WERI-Rb-1 (cell line): ENCODE measurements around the gene PRKCA.

Experiments used
- DNase-seq: peaks from one replicate; pipeline ENCODE4 v3.0.0-alpha.2; 2020
- H3K27ac ChIP-seq: fragments of 250-450 bp; sonication (Bioruptor Pico); 2 replicates; pipeline ENCODE4 v1.5.1; 2020; ENCODE audit warnings: mild to moderate bottlenecking, moderate library complexity
- H3K27me3 ChIP-seq: fragments of 250-450 bp; sonication (Bioruptor Pico); 2 replicates; pipeline ENCODE4 v1.5.1; 2021; ENCODE audit warnings: mild to moderate bottlenecking, low read depth, moderate library complexity; ENCODE audit not compliant: insufficient read depth, severe bottlenecking
- H3K36me3 ChIP-seq: fragments of 250-450 bp; sonication (Bioruptor Pico); 2 replicates; pipeline ENCODE4 v1.5.1; 2020; ENCODE audit warnings: mild to moderate bottlenecking, moderate library complexity
- H3K4me3 ChIP-seq: 2 replicates; pipeline ENCODE4 v1.5.1; 2011; ENCODE audit warnings: low read depth, mild to moderate bottlenecking, control low read depth, low read length
- H3K9me3 ChIP-seq: fragments of 250-450 bp; sonication (Bioruptor Pico); 2 replicates; pipeline ENCODE4 v1.5.1; 2021; ENCODE audit warnings: mild to moderate bottlenecking, moderate library complexity; ENCODE audit not compliant: severe bottlenecking
- TF ChIP-seq, protein P1 (sequence below): IDR thresholded peaks from 2 replicates; pipeline ENCODE4 v1.5.1; 2011; ENCODE audit warnings: low read depth, mild to moderate bottlenecking, control low read depth, inconsistent platforms, low read length

PRKCA gene

DNA sequence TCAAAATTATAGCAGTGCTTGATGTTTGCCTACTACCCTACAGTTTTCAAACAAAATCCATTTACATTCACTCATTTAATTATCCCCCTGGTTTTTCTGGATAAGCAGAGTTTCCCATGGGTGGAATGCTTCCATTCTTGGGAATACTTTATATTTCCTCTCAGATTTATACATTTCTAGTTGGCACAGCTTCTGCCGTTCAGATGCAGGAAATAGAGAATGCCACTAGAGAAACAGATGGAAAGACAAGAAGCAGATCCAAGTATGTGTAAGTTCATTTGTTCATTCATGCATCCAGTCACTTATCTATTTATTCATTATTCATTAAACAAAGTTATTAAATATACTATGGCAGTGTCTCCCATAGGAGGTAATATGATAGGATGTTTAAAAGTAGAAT is 467.5 kb downstream of the PRKCA start:
- H3K27me3 ChIP-seq, result no peaks in the 10 kb centered on the region
- DNase-seq, result no peak
- H3K27ac ChIP-seq, result no peak overlapping the region
- no peaks in the 10 kb centered on the region for H3K36me3 ChIP-seq
- H3K4me3 ChIP-seq, result no peak overlapping the region
- TF ChIP-seq, protein P1, sequence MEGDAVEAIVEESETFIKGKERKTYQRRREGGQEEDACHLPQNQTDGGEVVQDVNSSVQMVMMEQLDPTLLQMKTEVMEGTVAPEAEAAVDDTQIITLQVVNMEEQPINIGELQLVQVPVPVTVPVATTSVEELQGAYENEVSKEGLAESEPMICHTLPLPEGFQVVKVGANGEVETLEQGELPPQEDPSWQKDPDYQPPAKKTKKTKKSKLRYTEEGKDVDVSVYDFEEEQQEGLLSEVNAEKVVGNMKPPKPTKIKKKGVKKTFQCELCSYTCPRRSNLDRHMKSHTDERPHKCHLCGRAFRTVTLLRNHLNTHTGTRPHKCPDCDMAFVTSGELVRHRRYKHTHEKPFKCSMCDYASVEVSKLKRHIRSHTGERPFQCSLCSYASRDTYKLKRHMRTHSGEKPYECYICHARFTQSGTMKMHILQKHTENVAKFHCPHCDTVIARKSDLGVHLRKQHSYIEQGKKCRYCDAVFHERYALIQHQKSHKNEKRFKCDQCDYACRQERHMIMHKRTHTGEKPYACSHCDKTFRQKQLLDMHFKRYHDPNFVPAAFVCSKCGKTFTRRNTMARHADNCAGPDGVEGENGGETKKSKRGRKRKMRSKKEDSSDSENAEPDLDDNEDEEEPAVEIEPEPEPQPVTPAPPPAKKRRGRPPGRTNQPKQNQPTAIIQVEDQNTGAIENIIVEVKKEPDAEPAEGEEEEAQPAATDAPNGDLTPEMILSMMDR, result no peak
- no peaks in the 10 kb centered on the region for H3K9me3 ChIP-seq

DNA sequence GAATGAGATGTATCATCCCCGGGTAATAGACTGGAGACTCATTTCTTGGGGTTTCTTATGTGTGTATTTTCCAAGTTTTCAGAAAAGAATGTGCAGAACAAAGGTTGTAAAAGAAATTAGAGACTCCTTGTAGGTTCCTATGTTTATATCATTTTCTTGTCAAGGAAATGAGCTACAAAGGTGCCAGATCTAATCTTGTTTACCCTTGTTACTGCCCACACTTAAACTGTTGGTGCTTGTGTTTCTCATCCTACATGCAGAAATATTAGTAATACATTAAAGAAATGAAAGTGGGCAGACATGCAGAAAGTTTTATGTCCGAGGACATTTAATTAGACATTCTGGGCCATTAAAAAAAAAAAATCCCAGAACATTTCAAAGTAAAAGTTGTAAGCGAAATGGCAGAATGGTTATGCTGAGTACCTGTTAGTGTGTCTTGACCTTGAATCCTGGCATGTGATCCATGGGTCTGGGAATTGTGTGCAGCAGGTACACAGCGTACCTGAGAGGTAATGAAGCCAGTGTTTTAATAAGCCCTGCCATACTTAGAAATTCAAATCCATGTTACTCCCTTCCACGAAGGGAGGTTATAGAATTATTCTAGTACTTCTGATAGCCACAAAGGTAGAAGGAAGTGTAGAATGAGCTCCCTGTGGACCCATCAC is 469.9 kb downstream of the PRKCA start:
- no peak overlapping the region for H3K4me3 ChIP-seq
- H3K9me3 ChIP-seq, result no peaks in the 10 kb centered on the region
- no peaks in the 10 kb centered on the region for H3K27me3 ChIP-seq
- no peak for DNase-seq
- no peaks in the 10 kb centered on the region for H3K36me3 ChIP-seq
- no peak overlapping the region for H3K27ac ChIP-seq
- TF ChIP-seq, protein P1, result no peak

DNA sequence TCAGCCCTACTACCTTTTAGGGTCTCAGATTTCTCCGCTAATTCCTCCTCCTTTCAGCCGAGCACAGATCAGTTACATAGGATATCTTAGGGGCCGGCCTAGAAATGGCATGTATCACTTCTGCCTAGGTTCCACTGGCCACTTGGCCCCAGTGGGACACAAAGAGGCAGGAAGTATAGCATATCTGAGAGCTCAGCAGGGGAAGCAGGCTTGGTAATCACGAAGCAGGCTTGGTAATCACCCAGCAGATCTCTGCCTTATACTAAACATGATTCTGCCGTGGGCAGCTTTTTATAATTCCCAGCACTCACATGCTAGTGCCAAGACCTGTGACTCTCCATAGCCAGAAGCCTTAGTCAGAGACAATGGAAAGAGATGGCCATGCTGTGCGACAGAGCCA is 472.9 kb downstream of the PRKCA start:
- no peak for DNase-seq
- H3K27me3 ChIP-seq, result no peaks in the 10 kb centered on the region
- no peaks in the 10 kb centered on the region for H3K9me3 ChIP-seq
- H3K27ac ChIP-seq, result no peak overlapping the region
- H3K36me3 ChIP-seq, result no peaks in the 10 kb centered on the region
- TF ChIP-seq, protein P1, result no peak
- H3K4me3 ChIP-seq, result no peak overlapping the region

DNA sequence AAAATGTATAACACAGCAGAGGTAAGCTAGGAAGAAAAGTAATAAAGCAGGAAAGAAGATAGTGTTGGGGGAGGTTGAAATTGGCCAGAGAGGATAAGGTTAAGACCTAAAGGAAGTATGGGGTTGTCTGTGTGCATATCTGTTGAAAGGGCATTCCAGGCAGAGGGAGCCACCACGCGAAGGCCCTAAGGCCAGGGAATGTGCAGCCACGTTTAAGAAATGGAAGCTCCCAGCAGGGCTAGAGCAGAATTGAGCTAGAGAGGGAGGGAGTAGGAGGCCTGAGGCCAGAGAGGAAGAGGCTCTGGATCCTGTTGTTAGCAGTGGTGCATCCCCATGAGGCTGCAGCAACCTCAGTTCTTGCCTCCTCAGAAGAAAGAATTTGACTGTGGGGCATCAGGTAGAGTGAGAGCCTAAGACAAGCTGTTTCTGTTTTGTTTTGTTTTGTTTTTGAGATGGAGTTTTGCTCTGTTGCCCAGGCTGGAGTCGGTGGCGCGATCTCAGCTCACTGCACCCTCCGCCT is 473.5 kb downstream of the PRKCA start:
- H3K36me3 ChIP-seq, result no peaks in the 10 kb centered on the region
- no peaks in the 10 kb centered on the region for H3K27me3 ChIP-seq
- H3K27ac ChIP-seq, result no peak overlapping the region
- no peaks in the 10 kb centered on the region for H3K9me3 ChIP-seq
- TF ChIP-seq, protein P1, result no peak
- no peak overlapping the region for H3K4me3 ChIP-seq
- DNase-seq, result no peak

DNA sequence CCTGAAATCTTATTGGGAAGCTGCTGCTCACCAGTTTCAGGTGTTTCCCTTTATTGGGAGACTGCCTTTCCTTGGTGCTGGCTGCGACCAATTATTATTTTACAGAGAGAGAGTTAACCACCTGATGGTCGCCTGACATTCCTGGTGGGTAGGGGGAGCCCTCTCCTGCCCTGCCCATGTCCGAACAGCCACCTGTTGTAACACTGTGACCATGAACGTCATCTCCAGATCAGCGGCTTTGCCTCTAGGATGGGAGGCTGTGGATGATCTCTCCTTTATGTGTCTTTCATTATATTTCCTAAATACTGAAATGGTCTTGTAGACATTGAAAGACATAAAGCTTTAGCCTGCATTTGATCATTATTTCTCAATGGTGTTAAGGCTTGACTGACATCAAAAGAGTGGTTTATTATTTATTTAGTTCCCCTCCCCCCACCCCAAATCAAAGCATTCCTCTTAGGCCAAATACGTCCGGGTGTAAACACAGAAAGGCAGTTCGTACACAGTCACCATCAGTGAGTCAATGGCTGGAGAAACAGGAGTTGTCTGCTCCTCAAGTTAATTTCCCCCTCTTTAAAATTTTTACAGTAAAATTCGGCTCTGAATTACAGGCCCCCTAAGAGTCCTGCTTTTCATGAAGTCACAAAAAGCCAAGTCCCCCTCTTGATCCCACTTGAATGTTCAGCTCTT is 474.7 kb downstream of the PRKCA start:
- TF ChIP-seq, protein P1, result no peak
- H3K4me3 ChIP-seq, result no peak overlapping the region
- no peaks in the 10 kb centered on the region for H3K27me3 ChIP-seq
- no peaks in the 10 kb centered on the region for H3K36me3 ChIP-seq
- H3K9me3 ChIP-seq, result no peaks in the 10 kb centered on the region
- H3K27ac ChIP-seq, result no peak overlapping the region
- DNase-seq, result no peak
